GM12873 (cell line): Measurements from ENCODE around the gene RASGRP2.
A peak's percentile ranks its signal among the peaks of the same experiment; 100 is the strongest.

Experiments used
- CTCF ChIP-seq: IDR thresholded peaks from 2 replicates; pipeline ENCODE4 v1.5.1; 2012; ENCODE audit warnings: low read depth, mild to moderate bottlenecking, moderate library complexity, low read length, control low read depth; ENCODE audit not compliant: insufficient read depth; ENCODE audit errors: missing control alignments

The RASGRP2 gene

DNA sequence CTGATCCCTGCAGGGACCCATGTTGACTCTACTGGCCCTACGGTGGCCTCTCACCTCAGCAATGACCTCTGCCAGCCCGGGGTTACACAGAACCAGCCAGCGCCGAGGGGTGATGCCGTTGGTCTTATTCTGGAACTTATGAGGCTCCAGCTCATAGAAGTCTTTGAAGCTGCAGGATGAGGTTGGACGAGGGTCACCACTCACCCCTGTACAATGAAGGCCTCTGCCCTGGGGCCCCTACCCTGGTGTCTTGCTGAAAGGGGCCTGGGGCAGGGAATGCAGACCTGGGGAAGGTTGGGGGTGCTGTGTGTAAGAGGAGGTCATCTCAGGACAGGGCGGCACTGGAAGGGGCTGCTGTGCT is 9.1 kb upstream of the RASGRP2 start:
- TF ChIP-seq CTCF, result no peak

GRCh38 chr11:64752175-64752970 is 8.4 kb upstream of the RASGRP2 start:
- no peak for TF ChIP-seq CTCF

DNA sequence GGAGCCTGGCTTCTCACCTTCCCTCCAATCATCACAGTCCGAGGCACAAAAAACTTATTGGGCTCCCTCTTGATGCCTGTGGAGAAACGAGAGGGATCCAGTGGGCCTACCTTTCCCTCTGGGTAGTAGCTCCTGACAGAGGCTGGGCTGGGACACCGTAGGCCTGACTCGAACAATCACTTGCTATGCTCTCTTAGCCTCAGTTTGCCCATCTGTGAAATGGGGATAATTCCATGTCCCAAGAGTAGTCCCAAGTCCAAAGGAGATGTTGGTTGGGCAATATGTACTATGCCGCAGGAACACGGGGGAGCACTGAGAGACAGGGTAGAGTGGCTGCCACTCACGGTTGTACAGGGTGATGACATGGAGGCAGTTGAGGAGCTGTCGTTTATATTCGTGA is 7.6 kb upstream of the RASGRP2 start:
- TF ChIP-seq CTCF, result no peak

- no peak for TF ChIP-seq CTCF
These were observed 7.2 kb upstream of the RASGRP2 start for GRCh38 chr11:64751136-64751535.

GRCh38 chr11:64750361-64751054 is 6.6 kb upstream of the RASGRP2 start:
- peak; percentile 17 for TF ChIP-seq CTCF

GRCh38 chr11:64747961-64748665 is 4.2 kb upstream of the RASGRP2 start:
- no peak for TF ChIP-seq CTCF

- TF ChIP-seq CTCF, result no peak
These were observed 2.5 kb upstream of the RASGRP2 start for GRCh38 chr11:64746486-64746885.
